Measurements from ENCODE around the gene KNG1. TPM values are rescaled to one million over a fixed set of nuclear protein-coding genes. Genes with fewer than 3 reads are reported as not detected.

Gene KNG1
- total RNA-seq, 1 experiment from 2014 or later: not detected

DNA sequence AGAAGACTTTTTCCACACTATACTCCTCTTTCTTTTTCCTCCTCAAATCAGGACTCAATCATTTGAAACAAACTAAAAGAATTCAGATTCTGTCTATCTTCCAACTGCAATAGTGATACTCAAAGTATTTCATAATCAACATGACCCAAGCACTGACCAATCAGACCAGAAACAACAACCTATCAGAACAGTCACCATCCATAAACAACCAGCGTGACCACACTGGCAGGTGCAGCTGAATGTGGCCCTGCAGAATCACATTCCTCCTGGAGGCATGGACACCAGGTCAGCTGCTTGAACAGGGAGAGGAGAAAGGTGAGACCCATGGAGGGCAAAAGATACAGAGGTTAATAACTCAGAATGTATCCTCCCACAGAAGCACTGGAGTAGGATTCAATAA is 38.0 kb upstream of the KNG1 start:
- ChIA-PET POLR2A (ENCODE audit: low non-redundant PET) (no interaction called here), CTCF (no interaction called here)
- no TSS peak for BruUV-seq (replicated peaks)
- Histone ChIP-seq H3K36me3 (ENCODE audit: insufficient read depth, low read length, poor library complexity, severe bottlenecking) (no peaks in the 10 kb centered on the region), H3K4me1 (ENCODE audit: insufficient read depth, low read length, poor library complexity, severe bottlenecking) (no peaks in the 10 kb centered on the region), H3K9me3 (ENCODE audit: low read depth, low read length, poor library complexity, severe bottlenecking) (no peaks in the 10 kb centered on the region), H3K27me3 (replicated peaks; ENCODE audit: insufficient read depth, low read depth, low read length, poor library complexity) (peaks cover 39% of the 10 kb centered on the region), H3K27ac (ENCODE audit: low read depth, low read length, poor library complexity, severe bottlenecking) (no peak overlapping the region), H3K4me3 (ENCODE audit: low read depth, low read length, poor library complexity, severe bottlenecking) (no peak overlapping the region)
- no peak for DNase-seq (ENCODE audit: low spot score)
- no peak for TF ChIP-seq EZH2 (IDR thresholded peaks at IDR 0.05; ENCODE audit: borderline replicate concordance, low read depth, low read length, poor library complexity, severe bottlenecking)
- TF ChIP-seq, protein P1, sequence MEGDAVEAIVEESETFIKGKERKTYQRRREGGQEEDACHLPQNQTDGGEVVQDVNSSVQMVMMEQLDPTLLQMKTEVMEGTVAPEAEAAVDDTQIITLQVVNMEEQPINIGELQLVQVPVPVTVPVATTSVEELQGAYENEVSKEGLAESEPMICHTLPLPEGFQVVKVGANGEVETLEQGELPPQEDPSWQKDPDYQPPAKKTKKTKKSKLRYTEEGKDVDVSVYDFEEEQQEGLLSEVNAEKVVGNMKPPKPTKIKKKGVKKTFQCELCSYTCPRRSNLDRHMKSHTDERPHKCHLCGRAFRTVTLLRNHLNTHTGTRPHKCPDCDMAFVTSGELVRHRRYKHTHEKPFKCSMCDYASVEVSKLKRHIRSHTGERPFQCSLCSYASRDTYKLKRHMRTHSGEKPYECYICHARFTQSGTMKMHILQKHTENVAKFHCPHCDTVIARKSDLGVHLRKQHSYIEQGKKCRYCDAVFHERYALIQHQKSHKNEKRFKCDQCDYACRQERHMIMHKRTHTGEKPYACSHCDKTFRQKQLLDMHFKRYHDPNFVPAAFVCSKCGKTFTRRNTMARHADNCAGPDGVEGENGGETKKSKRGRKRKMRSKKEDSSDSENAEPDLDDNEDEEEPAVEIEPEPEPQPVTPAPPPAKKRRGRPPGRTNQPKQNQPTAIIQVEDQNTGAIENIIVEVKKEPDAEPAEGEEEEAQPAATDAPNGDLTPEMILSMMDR (conservative IDR thresholded peaks at IDR 0.05; ENCODE audit: low read depth, low read length): no peak
- intact Hi-C loops (cut with micrococcal nuclease; ENCODE audit: unreplicated experiment): no loop called here

DNA sequence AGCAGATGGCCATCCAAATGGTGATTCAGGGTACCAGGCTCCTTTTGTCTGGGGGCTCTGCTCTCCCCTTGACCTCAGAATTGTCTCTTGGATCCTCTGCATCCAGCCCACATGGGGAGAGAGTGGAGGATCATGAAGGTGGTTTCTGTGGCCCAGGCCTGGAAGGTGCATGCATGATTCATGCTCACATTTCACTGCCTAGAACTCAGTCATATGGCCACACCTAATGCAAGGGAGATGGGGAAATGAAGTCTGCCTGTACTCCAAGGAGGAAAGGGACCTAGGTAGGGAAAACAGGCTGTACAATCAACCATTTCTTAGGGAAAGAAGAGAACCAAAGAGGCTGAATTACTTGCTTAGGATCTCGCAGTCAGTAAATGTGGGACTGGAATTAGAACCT is 36.3 kb upstream of the KNG1 start:
- Histone ChIP-seq H3K27ac (ENCODE audit: low read depth, low read length, poor library complexity, severe bottlenecking) (no peak overlapping the region), H3K9me3 (ENCODE audit: low read depth, low read length, poor library complexity, severe bottlenecking) (no peaks in the 10 kb centered on the region), H3K36me3 (ENCODE audit: insufficient read depth, low read length, poor library complexity, severe bottlenecking) (no peaks in the 10 kb centered on the region), H3K4me3 (ENCODE audit: low read depth, low read length, poor library complexity, severe bottlenecking) (no peak overlapping the region), H3K27me3 (replicated peaks; ENCODE audit: insufficient read depth, low read depth, low read length, poor library complexity) (peaks cover 23% of the 10 kb centered on the region), H3K4me1 (ENCODE audit: insufficient read depth, low read length, poor library complexity, severe bottlenecking) (no peaks in the 10 kb centered on the region)
- intact Hi-C loops (cut with micrococcal nuclease; ENCODE audit: unreplicated experiment): no loop called here
- DNase-seq (ENCODE audit: low spot score): no peak
- ChIA-PET CTCF (no interaction called here), POLR2A (ENCODE audit: low non-redundant PET) (no interaction called here)
- TF ChIP-seq EZH2 (IDR thresholded peaks at IDR 0.05; ENCODE audit: borderline replicate concordance, low read depth, low read length, poor library complexity, severe bottlenecking): no peak
- TF ChIP-seq, protein P1 (conservative IDR thresholded peaks at IDR 0.05; ENCODE audit: low read depth, low read length): no peak
- BruUV-seq (replicated peaks): no TSS peak

DNA sequence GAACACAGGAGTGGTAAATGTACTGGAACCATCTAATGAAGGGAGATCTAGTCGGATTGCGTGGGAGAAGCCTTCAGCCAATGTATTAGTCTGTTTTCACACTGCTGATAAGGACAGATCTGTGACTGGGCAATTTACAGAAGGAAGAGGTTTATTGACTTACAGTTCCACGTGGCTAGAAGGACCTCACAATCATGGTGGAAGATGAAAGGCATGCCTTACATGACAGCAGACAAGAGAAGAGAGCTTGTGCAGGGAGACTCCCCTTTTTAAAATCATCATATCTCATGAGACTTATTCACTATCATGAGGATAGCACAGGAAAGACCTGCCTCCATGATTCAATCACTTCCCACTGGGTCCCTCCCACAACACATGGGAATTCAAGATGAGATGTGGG is 34.3 kb upstream of the KNG1 start:
- intact Hi-C loops (cut with micrococcal nuclease; ENCODE audit: unreplicated experiment): no loop called here
- no peak for TF ChIP-seq EZH2 (IDR thresholded peaks at IDR 0.05; ENCODE audit: borderline replicate concordance, low read depth, low read length, poor library complexity, severe bottlenecking)
- TF ChIP-seq, protein P1 (conservative IDR thresholded peaks at IDR 0.05; ENCODE audit: low read depth, low read length): no peak
- no peaks in the 10 kb centered on the region for H3K9me3 ChIP-seq (ENCODE audit: low read depth, low read length, poor library complexity, severe bottlenecking)
- H3K36me3 ChIP-seq (ENCODE audit: insufficient read depth, low read length, poor library complexity, severe bottlenecking): no peaks in the 10 kb centered on the region
- no TSS peak for BruUV-seq (replicated peaks)
- ChIA-PET CTCF (no interaction called here), POLR2A (ENCODE audit: low non-redundant PET) (no interaction called here)
- H3K4me1 ChIP-seq (ENCODE audit: insufficient read depth, low read length, poor library complexity, severe bottlenecking): no peaks in the 10 kb centered on the region
- H3K4me3 ChIP-seq (ENCODE audit: low read depth, low read length, poor library complexity, severe bottlenecking): no peak overlapping the region
- H3K27me3 ChIP-seq (replicated peaks; ENCODE audit: insufficient read depth, low read depth, low read length, poor library complexity): peaks cover 13% of the 10 kb centered on the region
- no peak overlapping the region for H3K27ac ChIP-seq (ENCODE audit: low read depth, low read length, poor library complexity, severe bottlenecking)
- no peak for DNase-seq (ENCODE audit: low spot score)

Data from A673 (cell line).